OCI-LY3 (cell line): Measurements from ENCODE around the gene B3GLCT.

Experiments used
- CTCF ChIP-seq: fragments of 200-600, 300-600 bp; sonication (generic); IDR thresholded peaks from 2 replicates; pipeline ENCODE4 v1.5.1; 2014; ENCODE audit warnings: antibody characterized with exemption, low read length, low read depth
- EZH2phosphoT487 ChIP-seq: fragments of 200-600 bp; shearing (Covaris generic); IDR thresholded peaks from 2 replicates; pipeline ENCODE4 v1.6.1; 2018; ENCODE audit warnings: antibody characterized with exemption, mixed run types, low read depth

- no peak for TF ChIP-seq CTCF
- no peak for TF ChIP-seq EZH2phosphoT487
These were observed 23.4 kb downstream of the B3GLCT start for GRCh38 chr13:31223215-31223614.
